NB4 (cell line): ENCODE data around the gene VEGFB.

Experiments
- POLR2A ChIP-seq: IDR thresholded peaks from 2 replicates; pipeline ENCODE4 v1.6.1; 2011; ENCODE audit warnings: mild to moderate bottlenecking; ENCODE audit not compliant: insufficient read length; ENCODE audit errors: extremely low read depth
- TF ChIP-seq, protein P1 (sequence below): IDR thresholded peaks from one replicate; pipeline ENCODE4 v1.5.1; 2012; ENCODE audit warnings: low read depth, low read length

DNA sequence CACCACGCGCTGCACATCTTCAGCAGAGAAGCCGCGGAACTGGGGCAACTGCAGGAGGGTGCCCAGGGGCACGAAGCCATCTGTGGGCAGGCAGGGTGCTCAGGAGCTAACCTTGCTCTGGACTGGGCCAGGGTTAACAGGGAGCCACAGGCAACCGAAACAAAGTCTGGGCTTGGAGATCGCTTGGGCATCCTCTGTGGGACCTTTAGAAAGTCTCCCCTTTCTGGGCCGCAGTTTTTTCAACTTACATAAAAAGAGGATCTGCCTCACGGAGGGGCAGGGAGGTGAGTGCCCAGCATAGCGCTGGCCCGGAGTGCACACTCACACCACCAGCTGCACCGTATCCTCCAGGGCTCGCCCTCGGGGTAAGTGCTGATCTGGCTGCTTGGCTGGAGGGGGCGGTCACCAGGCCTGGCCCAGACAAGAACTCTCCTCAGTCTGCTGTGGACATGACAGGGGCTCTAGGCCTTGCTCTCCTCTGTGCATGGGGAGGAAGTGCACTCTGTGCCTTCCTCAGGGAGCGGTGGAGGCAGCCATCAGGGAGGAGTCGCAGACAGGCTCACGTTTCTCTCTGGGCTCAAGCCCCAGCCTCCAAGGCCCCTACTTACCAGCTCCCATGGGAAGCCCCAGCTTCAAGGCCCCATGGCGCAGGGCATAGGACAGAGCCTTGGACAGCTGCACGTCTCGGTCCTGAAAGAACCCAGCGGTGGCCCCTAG, 9.3 kb upstream of the VEGFB start:
- no peak for TF ChIP-seq POLR2A
- TF ChIP-seq, protein P1, sequence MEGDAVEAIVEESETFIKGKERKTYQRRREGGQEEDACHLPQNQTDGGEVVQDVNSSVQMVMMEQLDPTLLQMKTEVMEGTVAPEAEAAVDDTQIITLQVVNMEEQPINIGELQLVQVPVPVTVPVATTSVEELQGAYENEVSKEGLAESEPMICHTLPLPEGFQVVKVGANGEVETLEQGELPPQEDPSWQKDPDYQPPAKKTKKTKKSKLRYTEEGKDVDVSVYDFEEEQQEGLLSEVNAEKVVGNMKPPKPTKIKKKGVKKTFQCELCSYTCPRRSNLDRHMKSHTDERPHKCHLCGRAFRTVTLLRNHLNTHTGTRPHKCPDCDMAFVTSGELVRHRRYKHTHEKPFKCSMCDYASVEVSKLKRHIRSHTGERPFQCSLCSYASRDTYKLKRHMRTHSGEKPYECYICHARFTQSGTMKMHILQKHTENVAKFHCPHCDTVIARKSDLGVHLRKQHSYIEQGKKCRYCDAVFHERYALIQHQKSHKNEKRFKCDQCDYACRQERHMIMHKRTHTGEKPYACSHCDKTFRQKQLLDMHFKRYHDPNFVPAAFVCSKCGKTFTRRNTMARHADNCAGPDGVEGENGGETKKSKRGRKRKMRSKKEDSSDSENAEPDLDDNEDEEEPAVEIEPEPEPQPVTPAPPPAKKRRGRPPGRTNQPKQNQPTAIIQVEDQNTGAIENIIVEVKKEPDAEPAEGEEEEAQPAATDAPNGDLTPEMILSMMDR = no peak
